Upper lobe of left lung (tissue), 6 donors: Measurements from ENCODE around the gene ACTN1. TPM values are rescaled to one million over a fixed set of nuclear protein-coding genes. Genes with fewer than 3 reads are reported as not detected.
A peak's percentile ranks its signal among the peaks of the same experiment; 100 is the strongest.
"Not testable (repeated sequence)": the region's sequence is repeated elsewhere in the genome, so short reads cannot be mapped to it uniquely, and the experiment has no call there.

Experiments used
- ATAC-seq, 2 donors: fragments of 200-7000 bp; cut with Tn5 transposase; one replicate each; pipeline ENCODE4 v1.9.1; 2022; ENCODE audit warnings: mild to moderate bottlenecking in 2 of 2, moderate library complexity in 2 of 2; ENCODE audit not compliant: low FRiP score in 2 of 2
- DNase-seq, 2 donors: peaks; one replicate each; pipeline ENCODE4 v3.0.0-alpha.2; 2019 to 2020
- H3K27ac ChIP-seq, 4 donors: fragments of 200-600 bp; sonication (generic); one replicate each; pipeline ENCODE4 v1.5.1; 2016 to 2019
- H3K27me3 ChIP-seq, 4 donors: fragments of 200-600 bp; sonication (generic); one replicate each; pipeline ENCODE4 v1.5.1; 2017 to 2019
- H3K36me3 ChIP-seq, 4 donors: fragments of 200-600 bp; sonication (generic); one replicate each; pipeline ENCODE4 v1.5.1; 2016 to 2019
- H3K4me1 ChIP-seq, 4 donors: fragments of 200-600 bp; sonication (generic); one replicate each; pipeline ENCODE4 v1.5.1; 2018 to 2019
- H3K4me3 ChIP-seq, 4 donors: fragments of 200-600 bp; sonication (generic); one replicate each; pipeline ENCODE4 v1.5.1; 2017 to 2019; ENCODE audit warnings: mild to moderate bottlenecking in 2 of 4, moderate library complexity in 1 of 4
- H3K9me3 ChIP-seq, 4 donors: fragments of 200-600 bp; sonication (generic); one replicate each; pipeline ENCODE4 v1.5.1; 2018 to 2019
- EP300 ChIP-seq, 4 donors: sonication (generic); formaldehyde crosslinking; IDR thresholded peaks; one replicate each; pipeline ENCODE4 v1.5.1; 2017; ENCODE audit warnings: antibody characterized with exemption in 4 of 4, control low read depth in 2 of 4
- POLR2A ChIP-seq, 4 donors: fragments of 450-650 bp; IDR thresholded peaks; one replicate each; pipeline ENCODE4 v1.5.1; 2016 to 2017; ENCODE audit warnings: antibody characterized with exemption in 4 of 4, mild to moderate bottlenecking in 2 of 4
- POLR2AphosphoS5 ChIP-seq, 2 donors: sonication (generic); formaldehyde crosslinking; IDR thresholded peaks; one replicate each; pipeline ENCODE4 v1.5.1; 2017; ENCODE audit warnings: antibody characterized with exemption in 2 of 2
- WGBS, 2 donors: methylation state at CpG; one replicate each; pipeline ENCODE4 v1.1.5; 2017 to 2018; 5-methylcytosine and 5-hydroxymethylcytosine counted together
- total RNA-seq, 6 donors: library from RNA; depleted of rRNA in 4 of 6; stranded (reverse); fragments of >200 nt in 4 of 6; gene quantifications; one replicate each; pipeline versions ENCODE4 v1.1.0 to v1.2.1, GENCODE V29; 2016 to 2021
- TF ChIP-seq, protein P1 (sequence below), 6 experiments: fragments of 450-650 bp in 4 of 6; fragments of 200-600 bp in 2 of 6; sonication (generic) in 2 of 6; IDR thresholded peaks; one replicate each; pipeline ENCODE4 v1.5.1; 2016 to 2019; ENCODE audit warnings: antibody characterized with exemption in 6 of 6
- donor health status: DM: no; HTN: no; CAD: no; lungs with moderate emphysema.
- donor health status: DM: no; HTN: yes; CAD: no; lungs with severe emphysema.

The ACTN1 gene
- total RNA-seq, 6 donors from 2014 or later = 117 to 195 (median 157) TPM

DNA sequence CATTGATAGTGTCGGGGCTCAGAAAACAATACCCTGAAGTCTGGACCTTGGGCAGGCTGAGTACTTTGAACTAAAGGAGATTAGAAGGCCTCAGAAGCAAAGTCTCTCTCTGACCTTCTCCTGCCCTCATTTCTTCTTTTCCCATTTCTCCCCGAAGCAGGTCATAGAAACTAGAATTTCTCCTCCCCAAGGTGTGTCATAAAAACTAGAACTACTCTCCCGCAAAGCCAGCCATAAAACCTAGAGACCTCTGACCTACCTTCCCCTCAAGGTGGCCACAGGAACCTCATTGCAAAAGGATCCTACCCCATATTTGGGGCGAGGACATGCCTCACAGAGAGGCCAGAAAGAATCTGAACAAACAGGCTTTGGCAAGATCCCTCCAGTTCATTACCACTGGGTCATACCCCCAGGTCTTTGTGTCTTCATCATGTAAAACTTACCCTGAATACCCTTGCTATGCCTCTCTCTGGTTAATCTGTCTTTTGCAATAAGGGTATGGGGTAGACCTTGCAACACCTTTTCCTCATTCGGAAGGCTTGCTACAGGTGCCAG is 121.5 kb downstream of the ACTN1 start:
- Histone ChIP-seq H3K27ac (no peak overlapping the region), H3K4me3 (no peak overlapping the region), H3K27me3 (no peaks in the 10 kb centered on the region), H3K4me1 (no peaks in the 10 kb centered on the region), H3K9me3 (peaks cover 0 to 7% (median 0%) of the 10 kb centered on the region in 4 donors), H3K36me3 (no peaks in the 10 kb centered on the region)
- DNase-seq (no peak), ATAC-seq (no peak)
- WGBS, 2 donors = 83 to 84% methylated on average over 5 of the region's 5 CpGs
- TF ChIP-seq, protein P1, sequence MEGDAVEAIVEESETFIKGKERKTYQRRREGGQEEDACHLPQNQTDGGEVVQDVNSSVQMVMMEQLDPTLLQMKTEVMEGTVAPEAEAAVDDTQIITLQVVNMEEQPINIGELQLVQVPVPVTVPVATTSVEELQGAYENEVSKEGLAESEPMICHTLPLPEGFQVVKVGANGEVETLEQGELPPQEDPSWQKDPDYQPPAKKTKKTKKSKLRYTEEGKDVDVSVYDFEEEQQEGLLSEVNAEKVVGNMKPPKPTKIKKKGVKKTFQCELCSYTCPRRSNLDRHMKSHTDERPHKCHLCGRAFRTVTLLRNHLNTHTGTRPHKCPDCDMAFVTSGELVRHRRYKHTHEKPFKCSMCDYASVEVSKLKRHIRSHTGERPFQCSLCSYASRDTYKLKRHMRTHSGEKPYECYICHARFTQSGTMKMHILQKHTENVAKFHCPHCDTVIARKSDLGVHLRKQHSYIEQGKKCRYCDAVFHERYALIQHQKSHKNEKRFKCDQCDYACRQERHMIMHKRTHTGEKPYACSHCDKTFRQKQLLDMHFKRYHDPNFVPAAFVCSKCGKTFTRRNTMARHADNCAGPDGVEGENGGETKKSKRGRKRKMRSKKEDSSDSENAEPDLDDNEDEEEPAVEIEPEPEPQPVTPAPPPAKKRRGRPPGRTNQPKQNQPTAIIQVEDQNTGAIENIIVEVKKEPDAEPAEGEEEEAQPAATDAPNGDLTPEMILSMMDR (IDR thresholded peaks at IDR 0.05) = no peak
- TF ChIP-seq EP300 (IDR thresholded peaks at IDR 0.05) (no peak), POLR2A (IDR thresholded peaks at IDR 0.05) (no peak), POLR2AphosphoS5 (IDR thresholded peaks at IDR 0.05) (no peak)

DNA sequence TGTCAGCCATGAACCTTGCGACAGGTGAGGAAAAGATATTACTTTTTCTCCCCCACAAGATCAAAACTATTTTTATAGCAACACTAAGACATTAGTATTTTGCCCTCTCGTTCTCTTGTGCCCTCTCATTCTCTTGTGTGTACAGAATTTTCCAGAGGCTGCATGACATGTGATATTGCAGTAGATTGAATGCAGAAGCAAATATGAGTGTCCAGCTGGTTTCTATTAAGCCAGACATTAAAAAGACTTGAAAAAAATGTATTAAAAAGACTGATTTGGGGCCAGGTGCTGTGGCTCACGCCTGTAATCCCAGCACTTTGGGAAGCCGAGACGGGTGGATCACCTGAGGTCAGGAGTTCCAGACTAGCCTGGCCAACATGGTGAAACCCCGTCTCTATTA is 122.5 kb downstream of the ACTN1 start:
- Histone ChIP-seq H3K36me3 (no peaks in the 10 kb centered on the region), H3K27ac (no peak overlapping the region), H3K9me3 (peaks cover 0 to 7% (median 0%) of the 10 kb centered on the region in 4 donors), H3K4me1 (no peaks in the 10 kb centered on the region), H3K27me3 (no peaks in the 10 kb centered on the region), H3K4me3 (no peak overlapping the region)
- TF ChIP-seq POLR2A (IDR thresholded peaks at IDR 0.05) (no peak), POLR2AphosphoS5 (IDR thresholded peaks at IDR 0.05) (no peak), EP300 (IDR thresholded peaks at IDR 0.05) (no peak)
- TF ChIP-seq, protein P1 (IDR thresholded peaks at IDR 0.05) = no peak
- DNase-seq (no peak), ATAC-seq (no peak)
- WGBS, 2 donors = 80 to 92% methylated on average over 6 of the region's 6 CpGs

DNA sequence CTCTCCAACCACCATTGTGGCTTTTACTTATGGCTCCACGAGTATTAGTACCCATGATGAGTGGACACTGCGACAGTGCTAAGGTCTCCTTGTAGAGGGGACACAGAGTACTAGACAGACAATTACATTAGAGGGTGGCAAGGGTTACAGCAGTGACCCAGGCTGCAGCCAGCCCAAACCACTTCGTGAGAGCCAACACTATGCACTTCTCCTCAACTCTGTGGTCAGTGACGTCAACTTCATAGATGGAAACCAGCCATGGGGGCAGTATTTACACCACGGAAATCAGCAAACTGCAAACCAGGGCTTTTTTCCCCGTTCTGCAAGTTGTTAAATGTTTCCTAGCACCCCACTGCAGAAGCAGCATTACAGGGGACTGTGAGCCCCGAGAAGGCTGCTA is 124.7 kb downstream of the ACTN1 start:
- Histone ChIP-seq H3K27ac (no peak overlapping the region), H3K9me3 (peaks cover 0 to 7% (median 0%) of the 10 kb centered on the region in 4 donors), H3K4me1 (no peaks in the 10 kb centered on the region), H3K27me3 (no peaks in the 10 kb centered on the region), H3K4me3 (no peak overlapping the region), H3K36me3 (no peaks in the 10 kb centered on the region)
- ATAC-seq = peak in 1 of 2 donors; percentile 23
- DNase-seq = no peak
- TF ChIP-seq POLR2AphosphoS5 (IDR thresholded peaks at IDR 0.05) (no peak), EP300 (IDR thresholded peaks at IDR 0.05) (no peak)
- 80 to 87% methylated on average over 5 to 7 of the region's 7 CpGs for WGBS, 2 donors

DNA sequence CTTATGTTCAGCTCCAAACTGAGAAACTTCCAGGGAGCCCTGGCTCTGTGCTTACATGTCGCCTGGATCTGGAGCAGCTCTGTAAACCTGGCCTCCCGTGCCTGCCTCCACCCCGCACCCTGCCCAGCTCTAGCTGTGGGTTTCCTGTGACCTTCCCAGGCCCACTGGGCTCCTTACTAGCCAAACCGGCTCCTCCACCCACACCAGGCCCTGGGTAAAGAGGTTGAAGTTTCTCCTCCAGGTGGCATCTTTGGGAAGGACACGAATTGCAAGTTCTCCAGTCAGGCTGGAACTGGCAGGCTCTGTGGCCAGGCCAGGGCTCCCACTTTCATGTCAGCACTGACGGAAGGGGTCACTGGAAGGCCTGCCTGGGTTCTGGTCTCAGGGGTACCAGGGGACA is 125.4 kb downstream of the ACTN1 start:
- Histone ChIP-seq H3K9me3 (peaks cover 0 to 7% (median 0%) of the 10 kb centered on the region in 4 donors), H3K36me3 (no peaks in the 10 kb centered on the region), H3K4me1 (no peaks in the 10 kb centered on the region), H3K27me3 (no peaks in the 10 kb centered on the region), H3K4me3 (no peak overlapping the region), H3K27ac (no peak overlapping the region)
- 94 to 100% methylated on average over 1 to 6 of the region's 6 CpGs for WGBS, 2 donors
- TF ChIP-seq POLR2AphosphoS5 (IDR thresholded peaks at IDR 0.05) (no peak), POLR2A (IDR thresholded peaks at IDR 0.05) (no peak), EP300 (IDR thresholded peaks at IDR 0.05) (no peak)
- TF ChIP-seq, protein P1 (IDR thresholded peaks at IDR 0.05) = no peak
- peak in 1 of 2 donors; percentile 41 for ATAC-seq
- DNase-seq = no peak

DNA sequence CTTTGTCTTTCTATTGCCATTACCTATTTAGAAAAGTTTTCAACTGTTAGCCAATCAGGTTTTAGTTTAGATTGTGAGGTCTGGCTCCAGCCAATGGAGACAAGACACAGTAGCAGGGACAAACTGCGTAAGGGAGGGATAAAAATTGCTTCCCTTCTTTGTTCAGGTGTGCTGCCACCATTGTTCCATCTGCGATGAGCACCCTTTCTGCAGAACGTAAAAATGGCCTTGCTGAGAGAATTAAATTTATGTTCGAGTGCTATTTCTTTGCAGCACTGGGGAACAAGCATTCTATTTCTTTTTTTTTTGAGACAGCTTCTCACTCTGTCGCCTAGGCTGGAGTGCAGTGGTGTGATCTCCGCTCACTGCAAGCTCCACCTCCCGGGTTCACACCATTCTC is 126.6 kb downstream of the ACTN1 start:
- not testable (repeated sequence) for DNase-seq
- WGBS, 2 donors = 83 to 95% methylated on average over 7 of the region's 7 CpGs

DNA sequence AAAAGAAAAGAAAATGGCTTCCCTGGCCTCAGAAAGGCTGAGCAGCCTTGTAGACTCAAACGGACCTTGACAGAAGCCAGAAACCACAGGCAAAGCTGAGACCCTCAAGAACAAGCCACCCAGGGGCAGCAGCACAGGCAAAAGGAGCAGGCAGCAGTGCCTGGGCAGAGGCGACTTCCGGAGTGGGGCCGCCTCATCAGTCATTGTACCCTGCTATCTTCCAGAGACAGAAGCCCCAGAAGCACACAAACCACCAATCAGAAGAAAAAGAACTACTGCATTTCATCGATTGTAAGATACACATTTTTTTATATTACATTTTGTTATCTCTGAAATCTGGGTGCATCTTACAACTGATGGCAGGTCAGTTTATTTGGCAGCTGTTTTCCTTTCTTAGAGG is 128.0 kb downstream of the ACTN1 start:
- TF ChIP-seq, protein P1 (IDR thresholded peaks at IDR 0.05) = no peak
- TF ChIP-seq POLR2AphosphoS5 (IDR thresholded peaks at IDR 0.05) (no peak), EP300 (IDR thresholded peaks at IDR 0.05) (no peak), POLR2A (IDR thresholded peaks at IDR 0.05) (no peak)
- H3K4me3 ChIP-seq = no peak overlapping the region
- no peaks in the 10 kb centered on the region for H3K36me3 ChIP-seq
- H3K4me1 ChIP-seq = no peaks in the 10 kb centered on the region
- H3K9me3 ChIP-seq = peaks cover 0 to 7% (median 0%) of the 10 kb centered on the region in 4 donors
- ATAC-seq (no peak), DNase-seq (no peak)
- H3K27me3 ChIP-seq = no peaks in the 10 kb centered on the region
- 88 to 91% methylated on average over 5 of the region's 5 CpGs for WGBS, 2 donors
- H3K27ac ChIP-seq = no peak overlapping the region

More for the DNA sequence above, 126.6 kb downstream of the ACTN1 start:
- not testable (repeated sequence) for H3K4me1 ChIP-seq, H3K27me3 ChIP-seq, H3K4me3 ChIP-seq, H3K36me3 ChIP-seq, H3K9me3 ChIP-seq, H3K27ac ChIP-seq, ATAC-seq
